ENCODE measurements around the gene KCNK3.

GRCh38 chr2:26780203-26780760, 87.8 kb downstream of the KCNK3 start:
- no peak for TF ChIP-seq EZH2 (IDR thresholded peaks at IDR 0.05; ENCODE audit: low read length, missing control alignments)
- TF ChIP-seq, protein P1, sequence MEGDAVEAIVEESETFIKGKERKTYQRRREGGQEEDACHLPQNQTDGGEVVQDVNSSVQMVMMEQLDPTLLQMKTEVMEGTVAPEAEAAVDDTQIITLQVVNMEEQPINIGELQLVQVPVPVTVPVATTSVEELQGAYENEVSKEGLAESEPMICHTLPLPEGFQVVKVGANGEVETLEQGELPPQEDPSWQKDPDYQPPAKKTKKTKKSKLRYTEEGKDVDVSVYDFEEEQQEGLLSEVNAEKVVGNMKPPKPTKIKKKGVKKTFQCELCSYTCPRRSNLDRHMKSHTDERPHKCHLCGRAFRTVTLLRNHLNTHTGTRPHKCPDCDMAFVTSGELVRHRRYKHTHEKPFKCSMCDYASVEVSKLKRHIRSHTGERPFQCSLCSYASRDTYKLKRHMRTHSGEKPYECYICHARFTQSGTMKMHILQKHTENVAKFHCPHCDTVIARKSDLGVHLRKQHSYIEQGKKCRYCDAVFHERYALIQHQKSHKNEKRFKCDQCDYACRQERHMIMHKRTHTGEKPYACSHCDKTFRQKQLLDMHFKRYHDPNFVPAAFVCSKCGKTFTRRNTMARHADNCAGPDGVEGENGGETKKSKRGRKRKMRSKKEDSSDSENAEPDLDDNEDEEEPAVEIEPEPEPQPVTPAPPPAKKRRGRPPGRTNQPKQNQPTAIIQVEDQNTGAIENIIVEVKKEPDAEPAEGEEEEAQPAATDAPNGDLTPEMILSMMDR (conservative IDR thresholded peaks at IDR 0.05 in 1 of 2, IDR thresholded peaks at IDR 0.05 in 1 of 2; ENCODE audit: low read depth in 1 of 2, low read length in 2 of 2) = no peak
